Cerebellar nuclear complex (tissue), 1 donor: ENCODE measurements around the gene MARK4.
"Not testable (repeated sequence)": the region's sequence is repeated elsewhere in the genome, so short reads cannot be mapped to it uniquely, and the experiment has no call there.

Experiments used
- DNase-seq, 2 experiments: peaks; one replicate each; lab custom pipeline; 2025; lab: John Stamatoyannopoulos, UW

MARK4 gene

GRCh38 chr19:45305421-45305820 lies 54.4 kb downstream of the MARK4 start:
- DNase-seq, result no peak

- DNase-seq, result no peak
Measured at GRCh38 chr19:45306040-45306439, 55.0 kb downstream of the MARK4 start.

DNA sequence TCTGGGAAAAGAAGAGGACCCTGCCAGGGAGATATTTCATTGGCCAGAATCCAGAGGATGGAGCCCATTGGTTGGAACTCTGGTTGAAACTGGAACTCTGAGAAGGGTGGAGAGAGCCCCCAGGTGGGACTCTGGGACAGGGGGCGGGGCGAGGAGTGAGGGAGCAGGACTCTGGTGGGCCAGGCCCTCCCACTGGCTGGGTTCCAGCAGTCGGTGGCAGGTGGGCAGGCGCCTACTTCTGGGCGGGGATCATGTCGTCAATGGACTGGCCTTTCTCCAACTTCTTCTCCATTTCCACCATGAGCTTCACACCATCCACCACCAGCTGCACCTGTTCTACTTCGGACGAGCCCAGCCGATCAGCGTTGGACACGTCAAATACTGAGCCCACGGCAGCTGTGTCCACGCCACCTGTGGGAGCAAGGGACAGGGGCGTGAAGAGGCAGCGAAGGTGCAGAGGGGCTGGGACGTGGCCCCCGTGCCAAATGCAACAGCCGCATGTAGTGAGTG lies 55.5 kb downstream of the MARK4 start:
- no peak for DNase-seq

DNA sequence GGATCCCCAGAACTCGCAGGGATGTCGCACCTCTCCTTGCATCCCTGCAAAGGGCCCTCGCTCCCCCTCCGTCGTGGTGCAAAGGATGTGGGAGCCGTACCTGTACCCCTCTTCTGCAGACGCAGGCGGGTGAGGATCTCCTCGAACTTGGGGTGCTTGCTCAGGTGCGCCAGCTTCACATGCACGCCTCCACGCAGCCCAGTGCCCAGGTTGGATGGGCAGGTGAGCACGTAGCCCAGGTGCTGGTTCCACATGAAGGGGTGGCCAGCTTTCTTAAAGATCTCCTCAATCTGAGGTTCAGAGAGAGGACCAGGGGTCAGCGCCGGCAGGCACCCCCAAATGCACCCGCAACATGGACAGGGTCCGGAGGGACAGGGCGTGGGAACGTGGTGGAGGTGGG lies 56.3 kb downstream of the MARK4 start:
- DNase-seq, result no peak

DNA sequence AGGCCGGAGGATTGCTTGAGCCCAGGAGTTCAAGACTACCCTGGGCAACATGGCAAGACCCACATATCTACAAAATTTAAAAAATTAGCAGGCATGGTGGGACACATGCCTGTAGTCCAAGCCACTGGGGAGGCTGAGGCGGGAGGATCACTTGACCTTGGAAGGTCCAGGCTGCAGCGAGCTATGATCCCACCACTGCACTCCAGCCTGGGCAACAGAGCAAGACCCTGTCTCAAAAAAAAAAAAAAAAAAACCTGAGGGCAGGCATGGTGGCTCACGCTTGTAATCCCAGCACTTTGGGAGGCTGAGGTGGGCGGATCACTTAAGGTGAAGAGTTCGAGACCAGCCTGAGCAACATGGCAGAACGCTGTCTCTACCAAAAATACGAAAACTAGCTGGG lies 58.3 kb downstream of the MARK4 start:
- DNase-seq, result not testable (repeated sequence)

DNA sequence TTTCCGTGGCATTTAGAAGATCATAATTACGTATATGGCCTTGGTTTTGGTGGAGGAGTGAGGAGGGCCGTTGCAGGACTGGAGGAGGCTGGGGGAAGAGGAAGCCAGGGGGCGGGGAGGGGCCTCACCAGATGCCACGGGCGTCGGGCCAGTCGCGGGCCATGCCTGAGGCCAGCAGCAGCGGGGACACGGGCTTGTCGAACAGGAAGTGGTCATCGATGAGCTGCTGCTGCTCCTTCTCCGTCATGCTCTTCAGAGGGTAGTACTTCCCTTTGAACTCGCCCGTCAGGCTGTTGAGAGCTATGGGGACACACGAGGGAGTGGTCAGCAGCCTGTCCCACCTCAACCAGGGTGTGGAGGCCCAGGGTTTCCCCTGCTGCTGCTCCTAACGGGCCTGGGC lies 60.5 kb downstream of the MARK4 start:
- no peak for DNase-seq

- DNase-seq, result not testable (repeated sequence)
Measured at GRCh38 chr19:45312285-45312684, 61.2 kb downstream of the MARK4 start.

DNA sequence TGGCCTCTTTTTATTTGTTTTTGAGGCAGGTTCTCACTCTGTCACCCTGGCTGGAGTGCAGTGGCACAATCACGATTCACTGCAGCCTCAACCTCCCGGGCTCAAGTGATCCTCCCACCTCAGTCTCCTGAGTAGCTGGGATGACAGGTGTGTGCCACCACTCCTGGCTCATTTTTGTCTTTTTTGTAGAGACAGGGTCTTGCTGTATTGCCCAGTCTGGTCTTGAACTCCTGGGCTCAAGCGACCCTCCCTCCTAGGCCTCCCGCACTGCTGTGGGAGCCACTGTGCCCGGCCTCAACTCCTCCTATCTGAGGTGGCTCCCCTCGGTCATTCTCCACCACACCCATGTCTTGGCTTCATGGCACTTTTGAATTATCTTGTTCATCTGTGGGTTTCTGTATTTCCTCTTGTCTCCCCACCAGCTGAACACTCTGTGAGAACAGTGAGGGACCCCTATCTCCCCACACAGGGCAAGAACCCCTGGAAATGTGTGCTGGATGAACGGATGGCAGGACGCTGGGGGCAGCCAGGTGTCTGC lies 63.7 kb downstream of the MARK4 start:
- DNase-seq, result no peak

DNA sequence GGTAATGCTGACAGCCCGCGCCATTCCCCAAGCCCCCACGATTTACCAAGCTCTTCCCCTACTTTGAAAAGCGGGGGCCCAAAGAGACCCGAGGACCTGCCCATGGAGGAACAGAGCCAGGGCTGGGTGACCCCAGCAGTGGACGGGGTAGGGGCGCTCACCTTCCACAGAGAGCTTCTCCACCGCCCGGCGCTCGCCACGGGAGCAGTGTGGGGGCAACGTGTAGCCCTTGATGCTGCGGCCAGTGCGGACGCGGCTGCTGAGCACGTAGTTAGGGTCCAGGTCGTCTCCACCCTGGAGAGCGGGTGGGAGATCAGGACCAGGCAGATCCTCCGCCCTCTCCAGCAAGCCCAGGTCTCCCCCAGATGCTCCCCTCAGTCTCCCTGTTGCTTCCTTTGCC lies 64.2 kb downstream of the MARK4 start:
- DNase-seq, result no peak

GRCh38 chr19:45320997-45321775 lies 70.1 kb downstream of the MARK4 start:
- no peak for DNase-seq

- DNase-seq, result no peak
Measured at GRCh38 chr19:45321848-45322247, 70.8 kb downstream of the MARK4 start.

- no peak for DNase-seq
Measured at GRCh38 chr19:45322311-45322710, 71.2 kb downstream of the MARK4 start.

- no peak for DNase-seq
Measured at GRCh38 chr19:45322744-45323281, 71.7 kb downstream of the MARK4 start, which contains the start of gene CKM. CKM (minus strand) TSS chr19:45322875; CDS start chr19:45319713, 3,162 bp downstream.

- no peak for DNase-seq
Measured at GRCh38 chr19:45323671-45324081, 72.6 kb downstream of the MARK4 start.

- no peak for DNase-seq
Measured at GRCh38 chr19:45324349-45324907, 73.4 kb downstream of the MARK4 start.

DNA sequence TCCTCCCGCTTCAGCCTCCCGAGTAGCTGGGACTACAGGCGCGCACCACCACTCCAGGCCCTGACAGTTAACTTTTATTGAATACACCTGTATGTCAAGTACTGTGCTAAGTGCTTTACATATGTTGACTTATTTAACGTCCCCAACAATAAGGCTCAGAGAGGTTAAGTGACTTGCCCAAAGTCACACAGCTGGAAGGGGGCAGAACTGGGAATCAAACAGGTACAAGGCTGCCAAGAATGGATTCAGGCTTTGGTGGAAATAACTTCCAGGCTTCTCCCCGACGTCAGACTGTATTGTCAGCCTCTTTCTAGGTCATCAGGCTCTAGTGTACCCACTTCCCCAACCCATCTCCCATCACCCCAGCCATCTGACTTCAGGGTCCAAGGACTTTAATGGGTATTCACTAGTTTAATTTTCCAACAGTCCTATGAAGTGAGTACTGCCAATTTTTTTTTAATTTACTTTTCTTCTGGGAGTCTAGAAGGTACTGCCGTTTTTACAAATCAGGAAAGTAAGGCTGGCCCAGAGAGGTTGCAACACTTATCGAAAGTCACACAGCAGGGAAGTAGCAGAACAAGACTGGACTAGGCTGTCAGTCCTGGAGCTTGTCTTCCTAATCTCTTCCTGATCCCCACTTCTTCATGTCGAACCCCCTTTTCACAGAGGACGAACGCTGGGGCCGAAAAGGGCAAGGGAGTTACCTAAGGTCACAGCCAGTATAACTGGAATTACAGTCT lies 76.5 kb downstream of the MARK4 start:
- DNase-seq, result no peak

GRCh38 chr19:45331411-45331810 lies 80.3 kb downstream of the MARK4 start:
- DNase-seq, result no peak

GRCh38 chr19:45333609-45334303 lies 82.7 kb downstream of the MARK4 start:
- DNase-seq, result no peak

DNA sequence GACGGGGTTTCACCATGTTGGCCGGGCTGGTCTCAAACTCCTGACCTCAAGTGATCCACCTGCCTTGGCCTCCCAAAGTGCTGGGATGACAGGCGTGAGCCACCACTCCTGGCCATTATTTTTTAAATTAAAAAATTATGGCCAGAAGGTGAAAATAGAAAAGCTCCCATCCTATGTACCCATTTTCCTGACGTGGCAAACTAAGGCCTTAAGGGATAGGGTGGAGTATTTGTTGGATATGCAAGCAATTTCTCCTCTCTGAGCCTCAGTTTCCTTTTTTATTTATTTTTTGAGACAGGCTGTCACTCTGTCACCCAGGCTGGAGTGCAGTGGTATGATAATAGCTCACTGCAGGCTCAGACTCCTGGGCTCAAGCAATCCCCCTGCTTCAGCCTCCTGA lies 83.8 kb downstream of the MARK4 start:
- DNase-seq, result not testable (repeated sequence)

DNA sequence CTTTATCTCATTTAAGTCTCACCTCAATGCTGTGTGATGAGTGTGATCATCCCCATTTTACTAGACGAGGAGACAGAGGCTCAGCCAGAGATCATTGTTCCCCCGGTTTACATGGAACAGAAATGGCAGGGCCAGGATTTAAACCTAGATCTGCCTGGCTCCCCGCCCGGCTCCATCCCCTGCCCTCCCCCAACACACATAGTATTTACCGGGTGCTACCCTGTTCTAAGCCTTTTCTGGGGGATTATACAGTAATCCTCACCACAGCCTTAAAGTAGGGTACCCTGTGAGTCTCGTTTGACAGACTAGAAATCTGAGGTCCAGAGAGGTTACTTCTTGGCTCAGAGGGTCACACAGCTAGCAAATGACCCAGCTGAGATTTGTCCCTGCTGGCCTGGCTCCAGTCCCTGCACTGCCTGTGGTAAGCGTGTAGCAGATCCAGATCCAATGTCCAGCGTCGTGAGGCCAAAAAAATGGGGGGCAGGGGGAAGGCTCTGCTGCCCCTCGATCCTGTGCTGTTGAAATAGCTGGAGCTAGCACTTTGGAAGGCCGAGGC lies 85.7 kb downstream of the MARK4 start:
- DNase-seq, result no peak

- DNase-seq, result no peak
Measured at GRCh38 chr19:45339629-45340028, 88.6 kb downstream of the MARK4 start.
